H9 (cell line): ENCODE measurements around the gene MED27. TPM values are rescaled to one million over a fixed set of nuclear protein-coding genes. Genes with fewer than 3 reads are reported as not detected.

Experiments used
- DNase-seq: peaks from one replicate; pipeline ENCODE4 v3.0.0-alpha.2; 2017
- H2AFZ ChIP-seq: one replicate; pipeline ENCODE4 v1.6.1; 2013; ENCODE audit warnings: mild to moderate bottlenecking, low read length, control low read depth, moderate library complexity
- H2AK5ac ChIP-seq: 2 replicates; pipeline ENCODE4 v1.6.1; 2013; ENCODE audit warnings: low read length, control low read depth, mixed read lengths; ENCODE audit not compliant: insufficient read length
- H2BK120ac ChIP-seq: one replicate; pipeline ENCODE4 v1.6.1; 2013; ENCODE audit warnings: low read depth, mild to moderate bottlenecking, low read length, control low read depth, inconsistent platforms; ENCODE audit not compliant: poor library complexity, severe bottlenecking
- H2BK12ac ChIP-seq: 2 replicates; pipeline ENCODE4 v1.6.1; 2013; ENCODE audit warnings: low read length, control low read depth, mixed read lengths, low read depth; ENCODE audit not compliant: insufficient read length
- H2BK15ac ChIP-seq: 2 replicates; pipeline ENCODE4 v1.6.1; 2013; ENCODE audit warnings: low read depth, low read length, control low read depth
- H2BK20ac ChIP-seq: one replicate; pipeline ENCODE4 v1.6.1; 2013; ENCODE audit warnings: low read depth, mild to moderate bottlenecking, low read length, control low read depth, inconsistent platforms; ENCODE audit not compliant: poor library complexity, severe bottlenecking
- H2BK5ac ChIP-seq: 2 replicates; pipeline ENCODE4 v1.6.1; 2013; ENCODE audit warnings: low read length, control low read depth, mixed read lengths; ENCODE audit not compliant: insufficient read length
- H3K14ac ChIP-seq: 2 replicates; pipeline ENCODE4 v1.6.1; 2013; ENCODE audit warnings: low read length, control low read depth; ENCODE audit not compliant: insufficient read depth
- H3K18ac ChIP-seq: 2 replicates; pipeline ENCODE4 v1.6.1; 2013; ENCODE audit warnings: low read depth, mild to moderate bottlenecking, mixed read lengths, low read length, control low read depth; ENCODE audit not compliant: insufficient read length
- H3K23ac ChIP-seq: 2 replicates; pipeline ENCODE4 v1.6.1; 2013; ENCODE audit warnings: low read length, control low read depth, mixed read lengths, low read depth; ENCODE audit not compliant: insufficient read length
- H3K23me2 ChIP-seq: 2 replicates; pipeline ENCODE4 v1.6.1; 2013; ENCODE audit warnings: low read depth, mild to moderate bottlenecking, mixed read lengths, low read length, control low read depth; ENCODE audit not compliant: insufficient read length, poor library complexity, severe bottlenecking
- H3K27ac ChIP-seq: 2 replicates; pipeline ENCODE4 v1.5.1; 2013; ENCODE audit warnings: low read length, control low read depth, mixed read lengths, low read depth; ENCODE audit not compliant: insufficient read length
- H3K27me3 ChIP-seq: 2 replicates; pipeline ENCODE4 v1.6.1; 2013; ENCODE audit warnings: low read length, control low read depth, inconsistent platforms; ENCODE audit not compliant: insufficient read depth
- H3K4ac ChIP-seq: 2 replicates; pipeline ENCODE4 v1.6.1; 2013; ENCODE audit warnings: low read depth, mild to moderate bottlenecking, control low read depth, inconsistent platforms, low read length, moderate library complexity
- H3K4me1 ChIP-seq: 2 replicates; pipeline ENCODE4 v1.6.1; 2013; ENCODE audit warnings: low read length, control low read depth, inconsistent platforms; ENCODE audit not compliant: insufficient read depth
- H3K4me2 ChIP-seq: 2 replicates; pipeline ENCODE4 v1.6.1; 2013; ENCODE audit warnings: low read length, control low read depth, mixed read lengths; ENCODE audit not compliant: insufficient read length, insufficient read depth
- H3K56ac ChIP-seq: 2 replicates; pipeline ENCODE4 v1.6.1; 2013; ENCODE audit warnings: low read depth, mild to moderate bottlenecking, mixed read lengths, low read length, control low read depth; ENCODE audit not compliant: insufficient read length
- H3K79me1 ChIP-seq: 2 replicates; pipeline ENCODE4 v1.6.1; 2013; ENCODE audit warnings: low read depth, mild to moderate bottlenecking, moderate library complexity, low read length, control low read depth, inconsistent platforms; ENCODE audit not compliant: insufficient read depth, poor library complexity, severe bottlenecking
- H3K79me2 ChIP-seq: 2 replicates; pipeline ENCODE4 v1.6.1; 2013; ENCODE audit warnings: low read length, control low read depth, inconsistent platforms; ENCODE audit not compliant: insufficient read depth
- H3K9ac ChIP-seq: 2 replicates; pipeline ENCODE4 v1.6.1; 2013; ENCODE audit warnings: low read length, control low read depth, mixed read lengths; ENCODE audit not compliant: insufficient read length; ENCODE audit errors: extremely low read depth
- H3K9me3 ChIP-seq: one replicate; pipeline ENCODE4 v1.6.1; 2013; ENCODE audit warnings: low read depth, low read length, inconsistent platforms; ENCODE audit not compliant: control insufficient read depth
- H3T11ph ChIP-seq: one replicate; pipeline ENCODE4 v1.6.1; 2013; ENCODE audit warnings: mild to moderate bottlenecking, low read length, control low read depth, inconsistent platforms
- H4K20me1 ChIP-seq: one replicate; pipeline ENCODE4 v1.6.1; 2013; ENCODE audit not compliant: control insufficient read depth, insufficient read length, insufficient read depth
- H4K5ac ChIP-seq: 2 replicates; pipeline ENCODE4 v1.6.1; 2013; ENCODE audit warnings: low read depth, mild to moderate bottlenecking, mixed read lengths, low read length, control low read depth; ENCODE audit not compliant: insufficient read length
- H4K8ac ChIP-seq: replicated peaks from 2 replicates; pipeline ENCODE4 v1.6.1; 2013; ENCODE audit warnings: low read length, control low read depth, mixed read lengths, low read depth; ENCODE audit not compliant: insufficient read length
- H4K91ac ChIP-seq: 2 replicates; pipeline ENCODE4 v1.6.1; 2013; ENCODE audit warnings: low read depth, mild to moderate bottlenecking, moderate library complexity, mixed read lengths, low read length, control low read depth; ENCODE audit not compliant: insufficient read length
- H3K27ac Mint-ChIP-seq, 3 experiments: 2 replicates in 2 of 3; 3 replicates in 1 of 3; pipeline ENCODE4 v1.8.0; 2020 to 2021; ENCODE audit warnings: mixed read lengths in 3 of 3, mild to moderate bottlenecking in 1 of 3, moderate library complexity in 1 of 3
- H3K27me3 Mint-ChIP-seq: 2 replicates; pipeline ENCODE4 v1.8.0; 2021; ENCODE audit warnings: low read depth, mild to moderate bottlenecking, moderate library complexity, mixed read lengths
- H3K36me3 Mint-ChIP-seq, 3 experiments: 2 replicates in 2 of 3; 3 replicates in 1 of 3; pipeline ENCODE4 v1.8.0; 2020 to 2021; ENCODE audit warnings: low read depth in 3 of 3, mixed read lengths in 3 of 3; ENCODE audit not compliant: insufficient read depth in 1 of 3
- H3K4me1 Mint-ChIP-seq, 2 experiments: 2 replicates each; pipeline ENCODE4 v1.8.0; 2020; ENCODE audit warnings: mixed read lengths in 2 of 2
- H3K4me3 Mint-ChIP-seq, 2 experiments: 2 replicates in 1 of 2; 3 replicates in 1 of 2; pipeline ENCODE4 v1.8.0; 2020 to 2021; ENCODE audit warnings: mild to moderate bottlenecking in 2 of 2, mixed read lengths in 2 of 2, moderate library complexity in 1 of 2
- H3K9me3 Mint-ChIP-seq, 2 experiments: 2 replicates in 1 of 2; 3 replicates in 1 of 2; pipeline ENCODE4 v1.8.0; 2020; ENCODE audit warnings: mild to moderate bottlenecking in 2 of 2, mixed read lengths in 2 of 2, moderate library complexity in 1 of 2
- whole genome bisulfite sequencing: extraction: QIAGEN DNeasy Blood & Tissue Kit; methylation state at CpG from one replicate; pipeline ENCODE4 v1.1.7; 2013; ENCODE audit warnings: missing lambda C conversion rate, low lambda C conversion rate, mixed read lengths; ENCODE audit not compliant: insufficient read length; ENCODE audit errors: extremely low coverage; 5-methylcytosine and 5-hydroxymethylcytosine counted together
- total RNA-seq: library from RNA; stranded (reverse); gene quantifications from 2 replicates; pipeline ENCODE4 v1.2.1, GENCODE V29; 2021
- TF ChIP-seq, protein P1 (sequence below): fragments of 200-600 bp; sonication (generic); conservative IDR thresholded peaks from 3 replicates; pipeline ENCODE4 v1.8.0; 2021; ENCODE audit warnings: antibody characterized with exemption, mild to moderate bottlenecking

Gene MED27
- total RNA-seq, 1 experiment from 2014 or later = 33.5 TPM

DNA sequence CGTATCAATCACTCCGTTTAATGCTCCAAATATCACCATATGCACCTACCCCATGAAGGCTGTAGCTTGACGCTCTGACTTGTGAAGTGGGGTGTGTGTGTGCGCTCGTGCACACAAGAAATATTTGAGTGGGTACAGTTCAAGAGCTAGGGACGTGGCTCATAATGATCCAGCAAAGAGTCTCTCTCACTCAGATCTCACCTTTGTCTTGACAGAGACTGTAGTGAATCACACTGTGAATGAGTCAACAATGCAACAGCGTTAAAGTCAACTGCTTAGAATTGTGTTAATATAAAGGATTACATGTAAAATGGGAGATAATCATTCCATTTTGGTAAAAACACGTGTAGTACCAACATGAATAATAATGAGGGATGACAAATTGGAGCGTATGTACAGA is 119.4 kb downstream of the MED27 start:
- H4K8ac ChIP-seq = no peak overlapping the region
- no peak overlapping the region for H2AFZ ChIP-seq
- H3K14ac ChIP-seq = no peak overlapping the region
- H3K56ac ChIP-seq = no peak overlapping the region
- H3K23ac ChIP-seq = no peak overlapping the region
- no peak overlapping the region for H3K4me2 ChIP-seq
- H2BK5ac ChIP-seq = no peak overlapping the region
- H3K36me3 Mint-ChIP-seq = peaks cover 7% of the 10 kb centered on the region in 3 experiments; a peak in 6 of 7 replicates
- H2BK120ac ChIP-seq = no peak overlapping the region
- H3K23me2 ChIP-seq = no peaks in the 10 kb centered on the region
- no peaks in the 10 kb centered on the region for H3K9me3 ChIP-seq
- H3K27ac ChIP-seq = no peak overlapping the region
- no peak overlapping the region for H3K4me3 Mint-ChIP-seq
- H3K4me1 Mint-ChIP-seq = peaks cover 18 to 19% of the 10 kb centered on the region in 2 experiments
- no peak overlapping the region for H2AK5ac ChIP-seq
- 0 out of 2 replicates have a peak, but pooled peaks cover 3% of the 10 kb centered on the region for H3K4me1 ChIP-seq
- no peak overlapping the region for H3T11ph ChIP-seq
- peaks cover 0 to 4% of the 10 kb centered on the region in 2 experiments; a peak in 1 of 5 replicates for H3K9me3 Mint-ChIP-seq
- no peak overlapping the region for H4K91ac ChIP-seq
- no peak overlapping the region for H4K5ac ChIP-seq
- H3K79me2 ChIP-seq = no peaks in the 10 kb centered on the region
- no peak overlapping the region for H2BK20ac ChIP-seq
- H3K79me1 ChIP-seq = no peaks in the 10 kb centered on the region
- no peak for DNase-seq
- TF ChIP-seq, protein P1, sequence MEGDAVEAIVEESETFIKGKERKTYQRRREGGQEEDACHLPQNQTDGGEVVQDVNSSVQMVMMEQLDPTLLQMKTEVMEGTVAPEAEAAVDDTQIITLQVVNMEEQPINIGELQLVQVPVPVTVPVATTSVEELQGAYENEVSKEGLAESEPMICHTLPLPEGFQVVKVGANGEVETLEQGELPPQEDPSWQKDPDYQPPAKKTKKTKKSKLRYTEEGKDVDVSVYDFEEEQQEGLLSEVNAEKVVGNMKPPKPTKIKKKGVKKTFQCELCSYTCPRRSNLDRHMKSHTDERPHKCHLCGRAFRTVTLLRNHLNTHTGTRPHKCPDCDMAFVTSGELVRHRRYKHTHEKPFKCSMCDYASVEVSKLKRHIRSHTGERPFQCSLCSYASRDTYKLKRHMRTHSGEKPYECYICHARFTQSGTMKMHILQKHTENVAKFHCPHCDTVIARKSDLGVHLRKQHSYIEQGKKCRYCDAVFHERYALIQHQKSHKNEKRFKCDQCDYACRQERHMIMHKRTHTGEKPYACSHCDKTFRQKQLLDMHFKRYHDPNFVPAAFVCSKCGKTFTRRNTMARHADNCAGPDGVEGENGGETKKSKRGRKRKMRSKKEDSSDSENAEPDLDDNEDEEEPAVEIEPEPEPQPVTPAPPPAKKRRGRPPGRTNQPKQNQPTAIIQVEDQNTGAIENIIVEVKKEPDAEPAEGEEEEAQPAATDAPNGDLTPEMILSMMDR = no peak
- H3K18ac ChIP-seq = no peak overlapping the region
- no peak overlapping the region for H2BK12ac ChIP-seq
- peaks cover 41% of the 10 kb centered on the region for H3K27me3 Mint-ChIP-seq
- H2BK15ac ChIP-seq = no peak overlapping the region
- whole genome bisulfite sequencing = no CpG with 5 or more reads among the region's 9 CpGs
- no peak overlapping the region for H3K27ac Mint-ChIP-seq
- H3K9ac ChIP-seq = no peak overlapping the region
- H3K4ac ChIP-seq = no peak overlapping the region
- H4K20me1 ChIP-seq = no peaks in the 10 kb centered on the region
- H3K27me3 ChIP-seq = peaks cover 7% of the 10 kb centered on the region; the same call in 1 of the 2 replicates
